Gastroesophageal sphincter (tissue), 4 donors: Measurements from ENCODE around the gene CCDC177. TPM values are rescaled to one million over a fixed set of nuclear protein-coding genes. Genes with fewer than 3 reads are reported as not detected.

Experiments used
- ATAC-seq: fragments of 150-250 bp; one replicate; pipeline ENCODE4 v1.9.1; 2016; ENCODE audit warnings: mild to moderate bottlenecking, moderate library complexity
- H3K27ac ChIP-seq, 4 donors: fragments of 200-600 bp; sonication (generic) in 3 of 4; 1 replicate in 3 of 4; 2 replicates in 1 of 4; pipeline ENCODE4 v1.5.1; 2016 to 2019
- H3K27me3 ChIP-seq: fragments of 200-600 bp; sonication (generic); one replicate; pipeline ENCODE4 v1.5.1; 2019
- H3K36me3 ChIP-seq, 2 donors: fragments of 200-600 bp; sonication (generic); one replicate each; pipeline ENCODE4 v1.5.1; 2019; ENCODE audit warnings: control low read depth in 1 of 2
- H3K4me1 ChIP-seq, 3 donors: fragments of 200-600 bp; sonication (generic); 1 replicate in 2 of 3; 2 replicates in 1 of 3; pipeline ENCODE4 v1.5.1; 2016 to 2019; ENCODE audit warnings: control low read depth in 2 of 3
- H3K4me3 ChIP-seq, 2 donors: fragments of 200-600 bp; sonication (generic); one replicate each; pipeline ENCODE4 v1.5.1; 2019; ENCODE audit warnings: mild to moderate bottlenecking in 1 of 2, moderate library complexity in 1 of 2
- H3K9me3 ChIP-seq, 3 donors: fragments of 200-600 bp; sonication (generic); one replicate each; pipeline ENCODE4 v1.5.1; 2017 to 2019; ENCODE audit warnings: control low read depth in 2 of 3
- CTCF ChIP-seq, 4 experiments: fragments of 200-600 bp in 2 of 4; fragments of 450-650 bp in 2 of 4; sonication (generic) in 1 of 4; IDR thresholded peaks; one replicate each; pipeline ENCODE4 v1.5.1; 2017 to 2019; ENCODE audit warnings: antibody characterized with exemption in 4 of 4, mild to moderate bottlenecking in 2 of 4, moderate library complexity in 2 of 4
- EP300 ChIP-seq: sonication (generic); formaldehyde crosslinking; IDR thresholded peaks from one replicate; pipeline ENCODE4 v1.6.1; 2017; ENCODE audit warnings: antibody characterized with exemption, mild to moderate bottlenecking
- POLR2A ChIP-seq, 2 donors: fragments of 450-650 bp; IDR thresholded peaks; one replicate each; pipeline ENCODE4 v1.6.1; 2017; ENCODE audit warnings: antibody characterized with exemption in 2 of 2, mild to moderate bottlenecking in 2 of 2, moderate library complexity in 1 of 2
- POLR2AphosphoS5 ChIP-seq: sonication (generic); formaldehyde crosslinking; IDR thresholded peaks from one replicate; pipeline ENCODE4 v1.6.1; 2017; ENCODE audit warnings: antibody characterized with exemption
- WGBS, 2 donors: methylation state at CpG; one replicate each; pipeline ENCODE4 v1.1.5; 2018; ENCODE audit warnings: low coverage in 1 of 2; 5-methylcytosine and 5-hydroxymethylcytosine counted together
- total RNA-seq, 4 donors: library from RNA; depleted of rRNA; stranded (reverse); fragments of >200 nt; gene quantifications; one replicate each; pipeline ENCODE4 v1.1.0, GENCODE V29; 2016

CCDC177 gene
- total RNA-seq, 4 donors from 2014 or later: not detected

- TF ChIP-seq EP300 (no peak), POLR2AphosphoS5 (no peak), CTCF (IDR thresholded peaks at IDR 0.05) (no peak), POLR2A (IDR thresholded peaks at IDR 0.05) (no peak)
- Histone ChIP-seq H3K9me3 (no peaks in the 10 kb centered on the region), H3K27ac (no peak overlapping the region), H3K4me3 (no peak overlapping the region), H3K4me1 (peaks cover 0 to 15% (median 12%) of the 10 kb centered on the region in 3 donors), H3K27me3 (peaks cover 92% of the 10 kb centered on the region), H3K36me3 (no peaks in the 10 kb centered on the region)
- no peak for ATAC-seq
- WGBS, 2 donors: 64 to 100% methylated on average over 3 to 4 of the region's 5 CpGs
Observed at GRCh38 chr14:69567563-69567962, 7.1 kb downstream of the CCDC177 start.

DNA sequence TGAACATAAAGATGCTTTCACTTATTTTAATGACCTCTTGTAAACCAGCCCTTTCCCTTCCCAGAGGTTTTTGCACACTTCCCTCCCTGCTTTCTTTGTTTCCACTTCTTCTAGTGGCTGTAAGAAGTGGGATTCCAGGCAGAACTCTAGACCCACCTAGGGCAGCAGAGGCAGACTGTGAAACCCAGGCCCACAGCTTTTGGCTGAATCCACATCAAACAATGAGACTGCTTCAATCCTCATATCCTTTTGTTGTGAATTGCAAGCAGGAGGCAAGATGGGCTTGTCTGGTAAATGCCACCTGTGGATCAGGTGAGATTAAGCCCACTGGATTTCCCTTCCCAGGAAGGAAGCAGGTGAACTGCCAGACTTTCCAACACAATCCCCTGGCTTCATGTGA is 12.8 kb downstream of the CCDC177 start:
- TF ChIP-seq EP300 (no peak), CTCF (IDR thresholded peaks at IDR 0.05) (no peak), POLR2AphosphoS5 (no peak), POLR2A (IDR thresholded peaks at IDR 0.05) (no peak)
- H3K27me3 ChIP-seq: peaks cover 53% of the 10 kb centered on the region
- no peak overlapping the region for H3K27ac ChIP-seq
- no peaks in the 10 kb centered on the region for H3K36me3 ChIP-seq
- H3K4me1 ChIP-seq: no peaks in the 10 kb centered on the region
- no peak for ATAC-seq
- H3K9me3 ChIP-seq: no peaks in the 10 kb centered on the region
- H3K4me3 ChIP-seq: no peak overlapping the region

DNA sequence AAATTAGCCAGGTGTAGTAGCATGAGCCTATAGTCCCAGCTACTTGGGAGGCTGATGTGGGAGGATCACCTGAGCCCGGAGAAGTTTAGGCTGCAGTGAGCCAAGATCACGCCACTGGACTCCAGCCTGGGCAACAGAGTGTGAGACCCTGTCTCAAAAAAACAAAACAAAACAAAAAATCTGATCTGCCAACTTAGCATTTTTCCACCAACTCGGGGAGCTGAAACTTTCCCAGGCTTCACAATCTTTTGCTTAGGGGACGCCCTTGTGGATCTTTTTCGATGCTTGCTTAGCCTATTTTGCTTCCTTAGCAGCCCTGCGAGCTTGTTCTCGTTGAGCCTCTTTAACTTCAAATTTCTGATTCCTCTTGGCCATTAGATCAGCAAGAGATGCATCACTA is 13.8 kb downstream of the CCDC177 start:
- Histone ChIP-seq H3K36me3 (no peaks in the 10 kb centered on the region), H3K4me1 (no peaks in the 10 kb centered on the region), H3K27ac (no peak overlapping the region), H3K27me3 (peaks cover 42% of the 10 kb centered on the region), H3K4me3 (no peak overlapping the region), H3K9me3 (no peaks in the 10 kb centered on the region)
- TF ChIP-seq POLR2AphosphoS5: no peak
- TF ChIP-seq EP300: no peak
- no peak for TF ChIP-seq POLR2A (IDR thresholded peaks at IDR 0.05)
- TF ChIP-seq CTCF (IDR thresholded peaks at IDR 0.05): no peak
- 85 to 89% methylated on average over 7 of the region's 7 CpGs for WGBS, 2 donors
- ATAC-seq: no peak

DNA sequence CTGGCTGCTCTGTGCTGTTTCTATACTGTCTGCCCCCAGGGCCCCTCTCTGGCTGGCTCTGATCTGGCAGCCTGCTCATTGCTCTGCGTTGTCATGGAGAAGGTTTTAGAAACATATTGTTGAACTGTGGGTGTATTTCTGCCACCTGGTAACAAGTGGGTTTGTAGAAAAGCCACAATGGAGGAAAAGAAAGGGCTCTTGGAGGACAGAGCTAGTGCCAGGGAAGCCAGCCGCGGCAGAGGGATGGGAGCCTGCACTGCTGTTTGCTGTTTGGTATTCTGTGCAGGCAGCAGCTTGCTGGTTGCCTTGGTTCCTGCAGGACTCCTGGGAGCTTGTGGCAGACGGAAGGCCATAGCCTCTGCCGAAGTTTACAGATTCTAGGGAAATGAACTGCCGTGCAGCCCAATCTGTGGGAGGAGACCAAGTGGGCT is 15.1 kb downstream of the CCDC177 start:
- no peak for ATAC-seq
- no peak overlapping the region for H3K27ac ChIP-seq
- H3K27me3 ChIP-seq: peaks cover 30% of the 10 kb centered on the region
- H3K4me3 ChIP-seq: no peak overlapping the region
- H3K36me3 ChIP-seq: no peaks in the 10 kb centered on the region
- WGBS, 2 donors: 20% methylated on average over 1 of the region's 6 CpGs; no CpG with 5 or more reads in 1 of the 2 donors
- H3K9me3 ChIP-seq: no peaks in the 10 kb centered on the region
- TF ChIP-seq CTCF (IDR thresholded peaks at IDR 0.05) (no peak), POLR2AphosphoS5 (no peak), POLR2A (IDR thresholded peaks at IDR 0.05) (no peak), EP300 (no peak)
- no peaks in the 10 kb centered on the region for H3K4me1 ChIP-seq

DNA sequence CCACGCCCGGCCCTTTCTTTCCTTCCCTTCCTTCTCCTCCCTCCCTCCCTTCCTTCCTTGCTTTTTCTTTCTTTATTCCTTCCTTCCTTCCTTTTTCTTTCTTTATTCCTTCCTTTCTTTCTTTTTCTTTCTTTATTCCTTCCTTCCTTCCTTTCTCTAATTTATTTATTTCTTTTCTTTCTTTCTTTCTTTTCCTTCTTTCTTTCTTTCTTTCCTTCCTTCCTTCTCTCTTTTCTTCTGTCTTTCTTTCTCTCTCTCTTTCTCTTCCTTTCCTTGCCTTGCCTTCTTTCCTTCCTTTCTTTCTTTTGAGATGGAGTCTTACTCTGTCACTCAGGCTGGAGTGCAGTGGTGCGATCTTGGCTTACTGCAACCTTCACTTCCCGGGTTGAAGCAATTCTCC is 15.9 kb downstream of the CCDC177 start:
- Histone ChIP-seq H3K27me3 (peaks cover 21% of the 10 kb centered on the region), H3K4me3 (no peak overlapping the region), H3K4me1 (no peaks in the 10 kb centered on the region), H3K27ac (no peak overlapping the region), H3K9me3 (no peaks in the 10 kb centered on the region), H3K36me3 (no peaks in the 10 kb centered on the region)
- ATAC-seq: no peak
- 68 to 94% methylated on average over 4 of the region's 4 CpGs for WGBS, 2 donors
- TF ChIP-seq EP300: no peak
- no peak for TF ChIP-seq POLR2AphosphoS5
- TF ChIP-seq CTCF (IDR thresholded peaks at IDR 0.05): no peak
- no peak for TF ChIP-seq POLR2A (IDR thresholded peaks at IDR 0.05)
